Activated CD8-positive, alpha-beta memory T cell treated with anti-CD3 and anti-CD28 coated beads, Interleukin-2, amount 50 U/mL, for 4 hours (primary cell): ENCODE data around the gene BMP7.
"Not testable (repeated sequence)": the region's sequence is repeated elsewhere in the genome, so short reads cannot be mapped to it uniquely, and the experiment has no call there.

Experiments
- DNase-seq: peaks from one replicate; pipeline ENCODE4 v3.0.0-alpha.2; 2020

The BMP7 gene

DNA sequence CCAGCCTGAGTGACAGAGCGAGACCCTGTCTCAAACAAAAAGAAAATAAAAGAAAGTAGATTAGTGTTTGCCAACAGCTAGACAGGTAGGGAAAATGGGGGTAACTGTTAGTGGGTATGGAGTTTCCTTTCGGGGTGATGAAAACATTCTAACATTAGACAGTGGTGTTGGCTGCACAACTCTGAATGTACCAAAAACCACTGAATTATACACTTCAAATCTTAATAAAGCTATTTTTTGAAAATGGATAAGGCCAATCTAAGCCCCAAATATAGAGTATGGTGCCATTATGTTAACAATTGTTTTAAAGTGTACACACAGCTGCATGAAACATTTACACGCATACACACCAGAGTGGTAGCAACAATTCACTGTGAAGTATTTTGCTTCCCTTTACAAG is 57.0 kb downstream of the BMP7 start:
- DNase-seq: no peak

DNA sequence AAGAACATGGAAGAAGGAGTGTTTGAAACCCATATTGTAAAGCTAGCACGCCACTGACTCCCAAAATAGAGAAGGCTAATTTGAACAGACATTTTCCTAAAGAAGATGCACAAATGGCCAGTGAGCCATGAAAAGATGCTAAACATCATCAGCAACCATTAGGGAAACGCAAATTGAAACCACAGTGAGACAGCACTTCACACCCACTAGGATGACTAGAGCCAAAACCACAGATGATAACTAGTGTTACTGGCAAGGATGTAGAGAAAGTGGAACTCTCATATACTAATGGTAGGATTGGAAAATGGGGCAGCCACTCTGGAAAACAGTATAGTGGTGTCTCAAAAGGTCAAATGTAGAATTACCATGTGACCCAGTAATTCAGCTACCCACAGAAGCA is 58.2 kb downstream of the BMP7 start:
- DNase-seq: no peak

DNA sequence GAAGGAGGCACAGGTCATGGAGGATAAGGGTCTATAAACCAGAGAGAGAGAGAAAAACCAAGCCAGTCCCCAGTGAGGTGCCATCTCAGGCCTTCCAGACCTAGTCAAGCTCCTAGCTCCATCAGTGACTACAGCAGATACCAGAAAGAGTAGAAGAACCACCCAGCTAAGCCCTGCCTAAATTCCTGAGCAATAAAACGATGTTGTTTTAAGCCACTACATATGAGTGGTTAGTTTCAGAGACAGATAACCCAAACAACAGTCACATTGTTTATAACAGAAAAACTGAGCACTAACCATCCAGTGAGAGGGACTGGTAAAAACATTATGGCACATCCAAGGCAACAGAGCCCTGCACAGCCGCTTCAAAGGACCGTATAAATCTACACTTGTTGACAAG is 59.2 kb downstream of the BMP7 start:
- DNase-seq: no peak

DNA sequence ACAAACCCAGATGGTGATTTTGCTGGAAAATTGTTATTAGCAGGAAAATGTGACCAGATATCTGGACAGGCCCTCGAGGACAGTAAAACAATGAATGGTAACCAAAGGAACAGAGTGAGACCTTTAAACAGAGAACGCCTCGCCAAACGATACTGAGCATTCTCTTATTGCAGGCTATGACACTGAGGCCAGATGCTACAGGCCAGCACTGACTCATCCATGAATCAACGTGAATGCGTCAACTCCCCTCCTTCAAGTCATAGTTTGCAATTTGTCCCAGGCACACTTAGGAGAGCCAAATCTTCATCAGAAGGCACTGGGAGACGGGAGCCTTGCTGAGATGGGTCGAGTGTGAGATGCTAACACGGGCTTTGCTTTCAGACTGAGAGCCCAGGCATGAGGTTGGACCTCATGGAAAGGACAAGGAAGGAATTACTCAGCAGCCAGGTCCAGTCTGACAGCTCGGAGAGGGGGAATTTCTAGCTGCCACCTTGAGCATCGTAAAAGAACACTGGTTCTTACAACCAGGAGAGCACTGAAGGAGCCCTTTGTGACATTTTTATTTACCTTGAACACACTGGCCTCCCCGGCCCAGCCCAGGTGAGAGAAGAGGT is 60.7 kb downstream of the BMP7 start:
- DNase-seq: no peak

DNA sequence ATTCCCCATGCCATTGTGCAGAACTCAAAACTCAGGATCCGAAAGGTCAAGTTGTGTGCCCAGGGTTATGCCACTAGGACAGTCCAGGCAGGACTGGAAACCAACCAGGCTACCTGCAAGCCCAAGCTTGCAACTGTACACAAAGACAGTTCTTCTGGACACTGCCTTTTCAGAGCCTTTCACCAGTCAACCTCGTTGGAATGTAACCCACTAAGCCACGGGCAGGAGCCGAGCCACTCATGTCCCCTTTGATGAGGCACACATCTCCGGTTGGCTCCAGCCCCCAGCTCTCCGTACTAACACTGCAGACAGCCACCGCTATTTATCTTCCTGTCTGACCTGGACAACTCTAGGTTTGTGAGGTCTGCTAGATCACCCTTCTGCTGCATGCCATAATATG is 62.5 kb downstream of the BMP7 start:
- no peak for DNase-seq

DNA sequence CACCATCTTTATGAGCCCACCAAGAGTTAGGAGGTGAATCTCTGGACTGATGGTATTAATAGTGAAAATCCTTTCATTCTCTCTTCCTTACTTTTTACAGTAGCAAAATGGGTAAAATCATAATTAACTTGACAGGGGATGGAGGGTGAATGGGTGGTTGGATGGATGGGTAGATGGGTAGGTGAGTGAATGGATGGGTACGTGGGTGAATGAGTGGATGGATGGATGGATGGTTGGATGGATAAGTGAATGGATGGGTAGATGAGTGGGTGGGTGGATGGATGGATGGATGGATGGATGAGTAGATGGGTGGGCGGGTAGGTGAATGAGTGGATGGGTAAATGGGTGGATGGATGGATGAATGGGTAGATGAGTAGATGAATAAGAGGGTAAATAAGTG is 63.2 kb downstream of the BMP7 start:
- DNase-seq: no peak

DNA sequence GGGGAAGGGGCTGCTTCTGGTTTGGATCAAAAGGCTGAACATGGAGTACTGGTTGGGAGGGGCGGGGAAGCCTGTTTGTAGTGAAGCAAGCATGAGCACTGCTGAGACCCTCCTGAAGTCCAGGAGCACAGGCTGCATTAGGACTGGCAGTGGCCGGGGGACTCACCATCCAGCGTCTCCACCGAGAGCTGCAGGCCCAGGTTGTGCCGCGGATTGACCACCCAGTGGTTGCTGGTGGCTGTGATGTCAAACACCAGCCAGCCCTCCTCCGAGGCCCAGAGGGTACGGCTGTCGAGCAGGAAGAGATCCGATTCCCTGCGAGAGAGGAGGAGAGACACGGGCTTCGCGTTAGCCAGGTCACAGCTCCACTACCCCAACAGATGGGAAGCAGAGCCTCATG is 64.1 kb downstream of the BMP7 start:
- DNase-seq: no peak

DNA sequence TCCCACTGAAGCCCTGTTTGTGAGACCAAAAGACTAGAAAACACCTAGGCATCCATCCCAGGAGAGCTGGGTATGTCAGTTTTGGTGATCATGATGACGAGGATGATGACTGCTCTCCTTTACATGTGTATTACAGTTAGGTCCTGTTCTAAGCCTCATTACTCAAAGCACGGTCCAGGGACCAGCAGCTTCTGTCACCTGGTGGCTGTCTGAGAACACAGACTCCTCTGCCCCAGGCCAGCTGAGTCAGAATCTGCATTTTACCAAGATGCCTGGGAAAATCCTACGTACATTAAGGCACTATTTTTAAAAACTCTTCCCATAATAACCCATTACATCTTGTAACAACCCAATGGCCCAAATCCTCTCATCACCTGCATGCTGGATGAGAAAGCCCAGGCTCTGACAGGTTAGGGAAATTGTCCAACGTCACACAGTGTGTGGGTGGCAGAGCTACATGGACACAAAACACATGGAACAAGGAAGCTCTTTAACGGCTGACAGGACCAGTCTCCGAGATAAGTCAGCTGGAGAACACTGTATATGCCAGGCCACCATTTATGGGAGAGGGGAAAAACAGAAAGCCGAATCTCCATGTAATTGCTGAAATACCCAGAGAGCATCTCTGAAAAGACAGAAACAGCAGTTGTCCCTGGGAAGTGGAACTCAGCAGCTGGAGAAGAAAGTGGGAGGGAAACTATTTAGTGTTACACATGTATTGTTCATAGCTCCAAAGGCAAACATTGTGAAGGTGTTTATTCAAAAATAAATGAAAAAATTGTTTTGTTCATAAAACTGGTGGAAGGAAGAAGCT is 65.4 kb downstream of the BMP7 start:
- DNase-seq: no peak

DNA sequence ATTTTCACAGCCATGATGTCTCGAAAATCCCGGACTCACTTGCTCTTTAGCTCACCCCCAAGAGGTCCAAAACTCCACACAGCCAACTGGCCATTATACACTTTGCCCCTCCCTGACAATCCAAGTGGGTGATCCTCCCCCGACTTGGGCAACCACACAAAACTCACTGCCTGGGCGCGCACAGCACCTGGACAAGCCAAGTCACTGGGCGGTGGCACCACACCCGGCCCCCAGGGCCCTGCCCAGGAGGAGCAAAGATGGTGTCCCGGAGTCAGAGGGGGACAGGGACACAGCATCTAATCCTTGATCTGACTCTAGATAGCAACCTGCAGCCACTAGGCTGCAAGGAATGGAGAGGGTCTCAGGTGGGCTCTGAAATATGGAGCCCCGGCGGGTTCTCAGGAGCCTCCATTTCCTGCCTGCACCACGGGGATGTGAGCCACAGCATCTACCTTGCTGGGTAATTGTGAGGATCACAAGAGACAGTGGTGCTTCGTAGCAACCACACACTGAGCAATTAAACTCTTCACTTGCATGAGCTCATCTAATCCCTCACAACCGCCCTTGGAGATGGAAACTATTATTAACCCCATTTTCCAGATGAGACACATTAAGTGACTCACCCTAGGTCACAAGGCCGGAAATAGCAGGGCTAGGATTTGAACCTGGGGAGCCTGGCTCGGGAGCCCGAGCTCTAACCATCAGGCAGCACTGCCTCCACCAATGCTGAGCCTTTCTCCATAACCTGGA is 66.6 kb downstream of the BMP7 start:
- no peak for DNase-seq

DNA sequence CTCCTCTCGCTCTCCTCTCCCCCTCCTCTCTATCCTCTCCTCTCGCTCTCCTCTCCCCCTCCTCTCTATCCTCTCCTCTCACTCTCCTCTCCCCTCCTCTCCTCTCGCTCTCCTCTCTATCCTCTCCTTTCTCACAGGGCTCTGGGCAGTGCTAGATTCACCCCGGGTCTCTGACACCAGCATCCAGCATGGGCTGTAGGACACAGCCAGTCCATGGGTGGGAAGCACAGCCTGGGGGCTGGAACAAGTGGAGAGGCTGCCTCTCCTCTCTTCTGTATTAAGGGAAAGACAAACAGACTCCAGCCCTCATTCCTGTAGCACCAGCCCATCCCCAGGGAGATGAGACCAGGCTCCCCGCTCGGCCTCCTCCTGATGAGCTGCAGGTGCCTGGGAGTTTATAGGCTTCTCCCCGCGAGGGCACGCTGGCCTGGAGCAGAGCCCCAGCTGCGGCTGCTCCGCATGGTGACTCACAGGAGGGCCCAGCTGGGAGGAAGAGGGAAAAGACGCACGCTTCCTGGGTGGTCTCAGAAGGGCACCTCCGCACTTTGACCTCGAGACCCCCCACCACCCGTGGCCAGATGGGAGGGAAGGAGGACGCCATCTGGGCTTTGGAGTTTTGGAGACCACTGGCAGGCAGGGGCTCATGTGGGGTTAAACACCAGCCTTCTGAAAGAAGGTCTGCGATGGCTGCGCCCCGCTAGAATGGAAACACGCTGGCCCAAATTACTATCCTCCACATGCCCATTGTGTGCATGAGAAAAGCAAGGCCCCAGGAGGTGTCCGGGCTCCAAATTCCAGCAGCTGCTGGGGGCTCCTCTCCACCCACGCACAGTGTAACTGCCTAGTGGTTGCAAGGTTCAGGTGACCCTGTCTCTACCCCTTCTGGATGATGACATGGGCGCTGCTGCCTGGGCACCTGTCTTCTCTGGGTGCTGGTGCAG is 68.0 kb downstream of the BMP7 start:
- no peak for DNase-seq

DNA sequence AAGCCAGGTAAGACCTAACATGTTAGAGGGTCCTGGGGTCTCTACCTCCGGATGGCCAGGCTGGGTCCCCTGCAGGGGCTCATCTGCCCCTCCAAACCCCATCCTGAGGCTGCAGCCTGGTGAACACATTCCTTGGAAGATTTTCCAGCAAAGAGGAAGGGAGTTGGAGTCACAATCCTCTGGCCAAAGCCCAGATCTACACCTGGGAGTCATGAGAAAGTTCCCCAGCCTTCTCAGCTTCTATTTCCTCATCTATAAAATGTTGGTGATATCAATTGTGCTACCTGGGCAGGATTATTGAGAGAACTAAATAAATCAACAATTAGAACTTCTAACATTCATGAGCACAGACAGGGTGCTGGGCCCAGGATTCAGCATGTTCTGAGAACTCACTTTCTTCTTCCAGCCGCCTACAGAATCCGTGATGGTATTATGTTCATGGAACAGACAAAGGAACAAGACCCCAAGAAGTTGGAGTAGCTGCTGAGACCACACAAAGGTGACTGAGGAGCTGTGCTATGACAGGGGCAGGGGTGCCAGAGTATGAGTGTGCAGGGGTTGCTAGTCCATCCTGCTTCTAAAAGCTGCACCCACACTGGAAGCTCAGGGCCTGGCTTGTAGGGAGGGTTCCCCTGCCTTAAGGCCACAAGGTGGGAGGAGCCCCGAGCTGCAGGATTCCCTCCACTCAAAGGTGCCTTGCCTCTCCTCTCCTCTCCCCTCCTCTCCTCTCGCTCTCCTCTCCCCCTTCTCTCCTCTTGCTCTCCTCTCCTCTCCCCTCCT is 68.9 kb downstream of the BMP7 start:
- DNase-seq: no peak

DNA sequence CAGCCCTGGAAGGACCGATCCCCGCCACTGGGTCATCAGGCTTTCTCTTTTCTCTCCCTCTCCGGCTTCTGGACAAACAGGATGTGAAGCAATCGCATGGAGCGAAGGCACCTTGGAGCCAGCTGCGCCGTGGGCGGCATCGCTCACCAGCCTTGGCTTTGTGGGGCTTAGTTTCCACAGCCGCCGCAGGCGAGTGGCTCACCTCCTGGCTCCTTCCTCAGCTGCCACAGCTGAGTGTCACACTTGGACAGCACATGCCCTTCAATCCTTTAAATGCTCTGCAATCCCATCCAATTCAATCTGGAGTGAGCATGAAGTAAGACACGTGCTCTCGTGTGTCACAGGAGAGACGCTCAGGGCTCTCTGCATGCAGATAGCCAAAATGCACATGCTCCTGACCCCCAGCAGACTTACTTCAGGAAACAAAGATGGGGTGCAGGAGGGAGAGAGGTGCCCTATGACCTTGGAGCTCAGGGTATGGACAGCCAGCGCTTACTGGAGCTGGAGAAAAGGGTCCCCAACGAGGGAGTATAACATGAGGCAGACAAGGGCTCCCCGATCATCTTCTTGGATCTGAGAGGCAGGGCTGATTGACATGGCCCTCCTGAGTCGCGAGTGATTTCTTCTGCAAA is 70.9 kb downstream of the BMP7 start:
- no peak for DNase-seq

DNA sequence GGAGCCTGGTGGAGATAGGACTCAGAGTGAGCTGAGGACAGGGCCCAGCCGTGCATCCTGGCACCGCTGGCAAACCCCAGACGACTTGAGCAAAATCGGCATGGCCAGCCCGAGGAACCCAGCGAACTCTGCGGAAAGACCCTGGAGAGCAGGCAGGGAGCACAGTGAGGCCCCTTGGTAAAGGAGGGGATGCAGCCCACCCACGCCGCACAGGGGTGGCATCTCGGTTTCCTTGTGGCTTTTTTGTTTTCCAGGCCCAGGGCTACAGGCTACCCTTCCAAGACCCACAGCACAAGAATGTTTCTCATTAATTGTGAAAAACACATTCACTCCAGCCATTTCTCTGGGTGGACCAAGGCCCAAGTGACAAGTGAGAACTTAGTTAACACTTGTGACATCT is 71.4 kb downstream of the BMP7 start:
- DNase-seq: no peak

DNA sequence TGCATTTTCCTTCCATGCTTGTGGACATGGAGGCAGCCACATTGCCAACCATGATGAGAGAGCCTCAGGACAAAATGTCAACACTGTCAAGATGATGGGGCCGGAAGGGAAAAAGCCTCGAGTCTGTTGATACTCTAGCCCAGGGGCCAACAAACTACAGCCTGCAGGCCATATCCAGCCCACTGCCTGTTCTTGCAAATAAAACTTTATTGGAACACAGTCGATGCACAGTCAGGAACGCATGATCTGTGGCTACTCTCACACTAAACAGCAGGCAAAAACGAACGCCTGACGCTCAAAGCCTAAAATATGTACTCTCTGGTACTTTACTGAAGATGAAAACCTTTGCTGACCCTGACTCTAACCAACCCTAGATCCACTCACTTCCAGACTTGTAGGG is 72.3 kb downstream of the BMP7 start:
- DNase-seq: no peak

DNA sequence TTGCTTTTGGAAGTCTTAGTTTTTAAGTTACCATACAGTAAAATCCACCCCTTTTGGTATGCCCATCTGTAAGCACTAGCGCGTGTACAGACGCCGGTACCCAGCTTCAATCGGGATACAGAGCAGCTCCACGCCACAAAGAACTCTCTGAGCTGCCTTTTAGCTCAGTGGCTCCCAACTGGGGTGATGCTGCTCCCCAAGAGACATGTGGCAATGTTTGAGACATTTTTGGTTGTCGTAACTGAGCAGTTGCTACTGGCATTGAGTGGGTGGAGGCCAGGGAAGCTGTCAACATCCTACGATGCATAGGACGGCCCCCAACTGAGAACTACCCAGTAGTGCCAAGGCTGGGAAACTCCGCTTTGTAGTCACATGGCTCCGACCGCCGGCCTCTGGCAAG is 73.3 kb downstream of the BMP7 start:
- DNase-seq: no peak

DNA sequence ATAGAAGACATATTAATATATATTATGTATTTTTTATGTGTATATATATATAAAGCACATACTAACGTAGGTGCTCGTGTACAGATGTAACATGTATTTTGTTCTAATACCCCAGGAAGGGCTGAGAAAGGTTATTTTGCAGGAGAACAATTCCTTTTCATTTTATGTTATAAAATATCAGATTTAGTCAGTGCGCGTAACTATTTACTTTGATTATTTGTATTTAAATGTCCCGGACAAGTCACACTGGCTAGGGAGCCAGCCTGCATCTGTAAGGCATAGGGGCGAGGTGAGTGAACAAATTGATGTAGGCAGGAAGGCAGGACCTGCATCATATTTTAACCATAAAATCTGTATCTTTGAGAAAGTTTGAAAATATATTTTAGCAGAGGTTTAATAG is 74.1 kb downstream of the BMP7 start:
- DNase-seq: no peak

DNA sequence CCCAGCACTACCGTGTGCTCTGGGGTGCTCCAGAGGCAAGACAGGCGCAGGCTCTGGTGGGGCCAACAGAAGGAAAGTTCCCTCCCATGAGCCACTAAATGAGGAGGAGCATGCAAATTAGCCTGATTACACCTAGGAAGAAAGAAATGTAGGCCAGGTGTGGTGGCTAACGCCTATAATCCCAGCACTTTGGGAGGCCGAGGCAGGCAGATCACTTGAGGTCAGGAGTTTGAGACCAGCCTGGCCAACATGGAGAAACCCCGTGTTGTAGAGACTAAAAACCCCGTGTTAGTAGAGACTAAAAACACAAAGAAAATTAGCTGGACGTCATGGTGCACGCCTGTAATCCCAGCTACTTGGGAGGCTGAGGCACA is 75.2 kb downstream of the BMP7 start:
- DNase-seq: not testable (repeated sequence)

DNA sequence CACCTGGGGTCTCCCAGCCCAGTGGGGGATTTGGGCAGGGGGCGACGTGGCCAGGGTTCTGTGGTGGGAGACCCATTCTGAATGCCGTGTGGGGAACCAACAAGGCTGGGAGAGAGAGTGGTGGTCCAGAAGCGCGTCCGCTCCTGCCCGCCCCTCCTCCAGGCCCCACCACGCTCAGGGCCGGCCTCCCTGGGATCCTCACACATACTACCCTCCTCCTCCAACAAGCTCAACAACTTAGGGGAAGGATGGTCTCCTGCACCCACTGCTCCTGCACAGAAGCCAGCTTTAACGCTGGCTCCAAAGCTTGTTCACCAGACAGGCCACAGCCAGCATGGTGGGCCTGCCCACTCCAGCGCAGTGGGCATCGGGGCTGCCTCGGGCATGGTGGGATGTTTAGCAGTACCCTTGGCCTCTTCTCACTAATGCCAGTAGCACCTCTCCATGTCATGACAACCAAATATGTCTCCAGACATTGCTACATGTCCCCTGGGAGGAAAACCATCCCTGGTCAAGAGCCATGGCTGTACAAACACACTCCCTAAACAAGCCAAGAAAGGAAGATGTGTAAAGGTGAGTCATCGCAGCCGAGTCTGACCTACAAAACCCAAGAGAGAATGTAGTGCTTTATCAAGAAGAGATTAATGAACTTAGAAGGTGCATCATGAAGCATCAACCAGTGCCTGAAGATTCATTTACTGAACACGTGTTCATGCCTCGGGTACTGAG is 75.7 kb downstream of the BMP7 start:
- DNase-seq: no peak

DNA sequence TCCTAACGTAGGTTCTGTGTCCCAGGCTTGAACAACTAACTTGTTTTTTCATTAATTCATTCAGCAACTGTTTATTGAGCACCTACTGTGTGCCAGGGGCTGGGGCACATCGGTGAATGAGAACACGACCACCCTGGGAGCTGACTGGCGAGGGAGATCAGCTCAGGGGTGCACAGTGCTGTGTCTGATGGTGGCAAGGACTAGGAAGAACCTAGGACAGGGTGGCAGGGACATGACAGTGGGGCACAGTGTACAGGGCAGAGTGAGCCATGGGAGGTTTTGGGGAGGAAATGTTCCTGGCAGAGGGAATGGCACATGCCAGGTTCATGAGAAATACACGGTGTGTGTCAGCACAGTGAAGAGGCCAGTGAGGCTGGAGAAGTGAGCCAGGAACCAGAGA is 76.7 kb downstream of the BMP7 start:
- no peak for DNase-seq

DNA sequence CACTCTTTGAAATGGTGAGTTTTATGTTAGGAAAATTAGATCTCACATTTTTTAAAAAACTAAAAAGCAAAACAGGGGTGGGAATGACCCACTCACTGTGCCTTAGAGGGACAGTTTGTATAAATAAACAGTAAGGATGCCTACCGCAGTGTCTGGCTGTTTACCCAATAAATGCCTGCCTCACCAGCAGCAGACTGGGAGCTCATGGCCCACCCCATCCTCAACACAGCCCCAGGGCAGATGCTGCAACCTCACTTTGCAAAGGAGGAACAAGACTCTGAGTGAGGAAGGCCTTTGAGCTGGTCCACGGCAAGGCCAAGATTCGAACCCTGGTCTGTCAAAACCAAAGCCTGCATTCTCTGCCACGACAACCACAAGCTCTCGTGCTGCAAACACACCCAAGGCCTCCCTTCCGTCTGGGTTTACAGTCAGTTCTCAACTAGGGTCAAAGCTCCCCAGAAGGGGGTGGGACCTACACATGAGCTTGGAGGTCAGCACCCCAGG is 77.8 kb downstream of the BMP7 start:
- no peak for DNase-seq

DNA sequence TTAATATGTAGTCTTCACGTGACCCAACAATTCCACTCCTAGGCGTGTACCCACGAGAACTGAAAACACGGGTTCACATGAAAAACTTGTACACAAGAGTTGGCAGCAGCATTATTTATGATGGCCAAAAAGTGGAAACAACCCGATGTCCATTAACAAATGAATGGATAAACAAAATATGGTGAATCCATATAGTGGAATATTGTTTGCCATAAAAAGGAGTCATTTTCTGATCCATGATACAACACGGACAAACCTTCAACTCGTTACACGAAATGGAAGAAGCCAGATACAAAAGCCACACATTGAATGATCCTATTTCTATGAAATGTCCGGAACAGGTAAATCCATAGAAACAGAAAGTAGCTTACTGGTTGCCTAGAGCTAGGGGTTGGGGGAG is 78.4 kb downstream of the BMP7 start:
- DNase-seq: no peak
